Stomach (tissue), 4 donors: ENCODE results near the gene PRUNE2.

Experiments
- POLR2A ChIP-seq, 4 donors: fragments of 450-650 bp; IDR thresholded peaks; one replicate each; pipeline ENCODE4 v1.6.1; 2016; ENCODE audit warnings: antibody characterized with exemption in 4 of 4, control low read depth in 2 of 4, mild to moderate bottlenecking in 1 of 4, moderate library complexity in 1 of 4
- POLR2AphosphoS5 ChIP-seq, 3 donors: sonication (generic); formaldehyde crosslinking; IDR thresholded peaks; one replicate each; pipeline ENCODE4 v1.6.1; 2016; ENCODE audit warnings: antibody characterized with exemption in 3 of 3
- TF ChIP-seq, protein P1 (sequence below), 7 experiments: fragments of 450-650 bp in 4 of 7; fragments of 200-600 bp in 3 of 7; sonication (generic) in 3 of 7; IDR thresholded peaks; one replicate each; pipeline ENCODE4 v1.5.1; 2016 to 2019; ENCODE audit warnings: antibody characterized with exemption in 7 of 7, control low read depth in 2 of 7, mild to moderate bottlenecking in 1 of 7

GRCh38 chr9:76690246-76690972 is 215.5 kb downstream of the PRUNE2 start:
- TF ChIP-seq, protein P1, sequence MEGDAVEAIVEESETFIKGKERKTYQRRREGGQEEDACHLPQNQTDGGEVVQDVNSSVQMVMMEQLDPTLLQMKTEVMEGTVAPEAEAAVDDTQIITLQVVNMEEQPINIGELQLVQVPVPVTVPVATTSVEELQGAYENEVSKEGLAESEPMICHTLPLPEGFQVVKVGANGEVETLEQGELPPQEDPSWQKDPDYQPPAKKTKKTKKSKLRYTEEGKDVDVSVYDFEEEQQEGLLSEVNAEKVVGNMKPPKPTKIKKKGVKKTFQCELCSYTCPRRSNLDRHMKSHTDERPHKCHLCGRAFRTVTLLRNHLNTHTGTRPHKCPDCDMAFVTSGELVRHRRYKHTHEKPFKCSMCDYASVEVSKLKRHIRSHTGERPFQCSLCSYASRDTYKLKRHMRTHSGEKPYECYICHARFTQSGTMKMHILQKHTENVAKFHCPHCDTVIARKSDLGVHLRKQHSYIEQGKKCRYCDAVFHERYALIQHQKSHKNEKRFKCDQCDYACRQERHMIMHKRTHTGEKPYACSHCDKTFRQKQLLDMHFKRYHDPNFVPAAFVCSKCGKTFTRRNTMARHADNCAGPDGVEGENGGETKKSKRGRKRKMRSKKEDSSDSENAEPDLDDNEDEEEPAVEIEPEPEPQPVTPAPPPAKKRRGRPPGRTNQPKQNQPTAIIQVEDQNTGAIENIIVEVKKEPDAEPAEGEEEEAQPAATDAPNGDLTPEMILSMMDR (IDR thresholded peaks at IDR 0.05): no peak
- TF ChIP-seq POLR2AphosphoS5 (IDR thresholded peaks at IDR 0.05): no peak
- TF ChIP-seq POLR2A (IDR thresholded peaks at IDR 0.05): no peak
